Measurements from ENCODE around the gene ACADSB.

Gene ACADSB

DNA sequence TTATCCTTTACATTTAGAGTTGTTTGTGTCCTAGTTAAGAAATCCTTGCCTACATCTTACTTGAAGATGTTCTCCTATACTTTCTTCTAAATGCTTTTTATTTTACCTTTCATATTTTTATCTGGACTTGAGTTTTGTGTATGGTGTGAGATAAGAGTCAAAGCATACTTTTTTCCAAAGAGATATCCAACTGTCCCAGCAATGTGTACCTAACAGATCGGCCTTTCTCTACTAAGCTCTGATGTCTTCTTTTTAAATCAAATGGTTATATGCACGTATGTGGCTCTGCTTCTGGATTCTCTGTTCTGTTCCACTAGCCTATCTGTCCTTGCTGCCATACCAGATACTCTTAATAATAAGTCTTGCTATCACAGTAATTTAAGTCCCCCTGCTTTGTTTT is 7.4 kb upstream of the ACADSB start:
- DNase-seq (ENCODE audit: low read depth in 2 of 2, low spot score in 1 of 2), result no peak

DNA sequence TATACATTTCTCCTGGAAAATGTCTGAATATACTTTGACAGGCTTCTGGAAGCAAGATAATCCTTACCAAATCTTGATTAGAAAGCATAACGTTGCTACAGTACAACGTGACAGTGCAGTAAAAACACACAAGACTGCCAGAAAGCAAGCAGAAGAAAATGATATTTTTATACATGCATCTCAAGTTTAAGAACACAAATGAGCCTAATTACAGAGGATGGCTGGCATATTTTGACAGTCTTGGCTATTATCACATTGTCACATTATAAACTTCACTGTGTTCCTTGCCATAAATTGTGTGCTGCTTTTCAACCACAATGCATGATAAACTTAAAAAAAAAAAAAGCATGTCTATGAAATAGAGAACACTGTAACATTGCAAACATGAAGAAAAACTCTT is 4.5 kb upstream of the ACADSB start:
- DNase-seq (ENCODE audit: low read depth in 2 of 2, low spot score in 1 of 2), result no peak

GRCh38 chr10:123007558-123008354 is 1.1 kb upstream of the ACADSB start:
- DNase-seq (ENCODE audit: low read depth in 2 of 2, low spot score in 1 of 2), result peak; percentile 12 to 18

GRCh38 chr10:123009105-123009820 is 457 bp downstream of the ACADSB start:
- DNase-seq (ENCODE audit: low read depth in 2 of 2, low spot score in 1 of 2), result peak in 1 of 2 donors; percentile 3

DNA sequence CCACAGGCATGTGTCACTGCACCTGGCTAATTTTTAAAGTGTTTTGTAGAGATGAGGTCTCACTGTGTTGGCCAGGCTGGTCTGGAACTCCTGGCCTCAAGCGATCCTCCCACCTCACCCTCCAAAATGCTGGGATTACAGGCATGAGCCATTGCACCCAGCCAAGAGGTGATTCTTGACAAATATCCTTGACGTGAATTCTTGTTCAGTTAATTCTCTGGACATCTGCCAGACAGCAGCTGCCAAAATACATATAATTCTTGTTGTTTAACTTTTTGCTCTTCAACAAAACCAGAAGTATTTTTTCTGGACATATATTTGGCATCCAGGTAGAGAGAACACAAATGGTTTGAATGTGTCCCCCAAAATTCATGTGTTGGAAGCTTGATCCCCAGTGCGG is 3.2 kb downstream of the ACADSB start:
- no peak for DNase-seq (ENCODE audit: low read depth in 2 of 2, low spot score in 1 of 2)

DNA sequence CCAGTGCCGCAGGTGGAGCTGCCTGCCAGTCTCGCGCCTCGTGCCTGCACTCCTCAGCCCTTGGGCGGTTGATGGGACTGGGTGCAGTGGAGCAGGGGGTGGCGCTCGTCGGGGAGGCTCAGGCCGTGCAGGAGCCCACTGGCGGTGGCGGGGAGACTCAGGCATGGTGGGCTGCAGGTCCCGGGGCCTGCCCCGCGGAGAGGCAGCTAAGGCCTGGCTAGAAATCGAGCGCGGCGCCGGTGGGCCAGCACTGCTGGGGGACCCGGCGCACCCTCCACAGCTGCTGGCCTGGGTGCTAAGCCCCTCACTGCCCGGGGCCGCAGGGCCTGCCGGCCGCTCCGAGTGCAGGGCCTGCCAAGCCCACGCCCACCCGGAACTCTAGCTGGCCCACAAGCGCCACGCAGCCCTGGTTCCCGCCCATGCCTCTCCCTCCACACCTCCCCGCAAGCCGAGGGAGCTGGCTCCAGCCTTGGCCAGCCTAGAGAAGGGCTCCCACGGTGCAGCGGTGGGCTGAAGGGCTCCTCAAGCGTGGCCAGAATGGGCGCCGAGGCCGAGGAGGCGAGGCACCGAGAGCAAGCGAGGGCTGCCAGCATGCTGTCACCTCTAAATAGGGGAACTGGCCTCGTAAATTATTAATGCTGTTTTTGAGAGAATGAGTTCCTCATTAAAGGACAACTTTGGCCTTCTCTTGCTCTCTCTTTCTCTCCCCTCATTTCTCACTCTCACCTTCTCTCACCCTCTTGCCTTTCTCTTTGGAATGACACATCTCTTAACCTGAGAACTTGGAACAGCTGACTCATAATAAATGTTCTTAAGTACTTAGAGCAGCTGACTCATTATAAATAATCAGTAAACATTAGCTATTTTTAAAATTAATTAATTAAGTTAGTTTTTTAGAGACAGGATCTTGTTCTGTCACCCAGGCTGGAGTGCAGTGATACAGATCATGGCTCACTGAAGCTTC is 4.9 kb downstream of the ACADSB start:
- DNase-seq (ENCODE audit: low read depth in 2 of 2, low spot score in 1 of 2), result no peak

DNA sequence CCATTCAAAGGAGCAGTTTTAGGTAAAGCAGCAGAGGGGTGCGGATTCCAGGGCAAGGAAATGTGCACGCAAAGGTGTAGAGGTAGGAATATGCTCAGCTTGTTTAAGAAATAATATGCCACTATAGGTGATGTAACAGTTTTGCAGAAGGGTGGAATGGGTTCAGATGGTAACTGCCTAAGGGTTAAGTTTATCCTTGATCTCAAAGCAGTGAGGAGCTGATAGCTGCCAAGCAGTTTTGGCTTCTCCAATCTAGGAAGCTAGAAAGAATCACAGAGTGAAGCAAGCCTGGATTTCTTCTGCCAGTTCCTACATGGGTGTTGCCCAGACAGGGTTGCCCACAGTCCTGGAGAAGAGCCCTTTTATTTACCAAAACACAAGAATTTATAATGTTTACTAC is 6.0 kb downstream of the ACADSB start:
- no peak for DNase-seq (ENCODE audit: low read depth in 2 of 2, low spot score in 1 of 2)

DNA sequence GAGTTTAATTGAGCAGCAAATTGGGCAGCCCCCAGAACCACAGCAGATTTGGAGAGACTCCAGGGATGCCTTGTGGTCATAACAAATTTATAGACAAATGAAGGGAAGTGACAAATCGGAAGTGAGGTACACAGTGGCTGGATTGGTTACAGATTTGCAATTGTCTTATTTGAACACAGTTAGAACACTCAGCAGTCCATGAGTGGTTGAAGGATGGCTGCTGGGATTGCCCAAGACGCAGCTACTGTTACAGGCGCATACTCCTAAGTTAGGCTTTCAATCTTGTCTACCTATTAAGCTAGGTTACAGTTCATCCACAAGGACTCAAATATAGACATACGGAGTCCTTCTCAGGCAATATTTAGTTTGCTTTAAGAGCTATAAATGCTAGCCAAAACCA is 7.4 kb downstream of the ACADSB start:
- DNase-seq (ENCODE audit: low read depth in 2 of 2, low spot score in 1 of 2), result no peak

DNA sequence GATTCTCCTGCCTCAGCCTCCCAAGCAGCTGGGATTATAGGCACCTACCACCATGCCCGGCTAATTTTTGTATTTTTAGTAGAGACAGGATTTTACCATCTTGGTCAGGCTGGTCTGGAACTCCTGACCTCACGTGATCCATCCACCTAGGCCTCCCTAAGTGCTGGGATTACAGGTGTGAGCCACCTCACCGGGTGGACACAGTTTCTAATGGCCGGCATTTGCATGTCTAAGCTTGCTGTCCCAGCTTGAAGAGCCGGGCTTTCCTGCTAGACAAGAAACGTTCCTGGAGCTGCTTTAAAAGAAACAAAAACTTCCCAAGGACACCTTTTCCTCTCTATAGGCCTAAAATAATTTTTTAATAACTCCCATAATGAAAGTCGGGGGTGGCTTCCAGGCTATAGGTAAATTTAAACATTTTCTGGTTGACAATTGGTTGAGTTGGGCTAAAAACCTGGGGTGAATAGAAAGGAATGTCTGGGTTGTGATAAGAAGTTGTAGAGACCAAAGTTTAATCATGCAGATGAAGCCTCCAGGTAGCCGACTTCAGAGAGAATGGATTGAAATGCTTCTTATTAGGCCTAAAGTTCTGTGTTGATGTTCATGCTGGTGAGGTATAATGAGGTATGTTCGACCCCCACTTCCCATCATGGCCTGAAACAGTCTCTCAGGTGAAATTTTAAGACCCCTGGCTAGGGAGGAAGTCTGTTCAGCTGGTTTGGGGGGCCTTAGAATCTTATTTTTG is 8.8 kb downstream of the ACADSB start:
- DNase-seq (ENCODE audit: low read depth in 2 of 2, low spot score in 1 of 2), result no peak

- no peak for DNase-seq (ENCODE audit: low read depth in 2 of 2, low spot score in 1 of 2)
Measured at GRCh38 chr10:123018531-123018930, 9.7 kb downstream of the ACADSB start.

DNA sequence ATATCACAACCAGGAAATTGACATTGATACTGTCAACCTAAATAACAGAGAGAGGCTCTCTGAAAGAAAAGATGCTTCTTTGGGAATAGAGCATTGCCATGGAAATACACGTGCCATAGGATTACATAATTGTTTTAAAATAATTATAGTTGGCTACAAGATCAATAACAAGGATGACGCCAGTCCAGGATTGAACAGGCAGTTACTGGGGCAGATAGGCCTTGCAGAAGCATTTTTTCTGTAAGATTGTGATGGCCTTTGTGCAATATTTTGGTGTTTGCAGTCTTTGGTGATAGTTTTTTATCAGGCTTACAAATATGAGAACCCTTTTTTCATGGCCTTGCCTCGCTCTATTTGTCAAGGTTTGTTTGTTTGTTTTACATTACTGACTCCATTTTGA is 10.5 kb downstream of the ACADSB start:
- no peak for DNase-seq (ENCODE audit: low read depth in 2 of 2, low spot score in 1 of 2)

GRCh38 chr10:123019941-123020703 is 11.3 kb downstream of the ACADSB start:
- DNase-seq (ENCODE audit: low read depth in 2 of 2, low spot score in 1 of 2), result no peak

DNA sequence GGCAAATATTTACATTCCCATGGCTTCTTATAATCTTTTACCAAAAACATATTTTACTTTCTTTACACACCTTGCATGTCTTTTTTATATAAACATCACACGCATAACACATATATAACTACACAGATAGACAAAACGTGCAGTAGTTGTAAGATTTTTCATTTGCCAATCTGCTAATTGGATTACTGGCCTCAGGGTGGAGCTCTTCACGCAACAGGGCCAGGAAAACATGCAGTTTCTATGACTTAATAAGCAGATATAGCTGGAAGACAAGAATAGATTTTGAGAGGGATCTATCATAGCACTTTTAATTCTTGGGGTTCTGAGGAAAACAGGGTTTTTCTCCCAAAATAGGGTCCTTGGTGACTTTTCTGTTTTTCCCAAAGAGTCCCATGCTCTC is 12.7 kb downstream of the ACADSB start:
- no peak for DNase-seq (ENCODE audit: low read depth in 2 of 2, low spot score in 1 of 2)

DNA sequence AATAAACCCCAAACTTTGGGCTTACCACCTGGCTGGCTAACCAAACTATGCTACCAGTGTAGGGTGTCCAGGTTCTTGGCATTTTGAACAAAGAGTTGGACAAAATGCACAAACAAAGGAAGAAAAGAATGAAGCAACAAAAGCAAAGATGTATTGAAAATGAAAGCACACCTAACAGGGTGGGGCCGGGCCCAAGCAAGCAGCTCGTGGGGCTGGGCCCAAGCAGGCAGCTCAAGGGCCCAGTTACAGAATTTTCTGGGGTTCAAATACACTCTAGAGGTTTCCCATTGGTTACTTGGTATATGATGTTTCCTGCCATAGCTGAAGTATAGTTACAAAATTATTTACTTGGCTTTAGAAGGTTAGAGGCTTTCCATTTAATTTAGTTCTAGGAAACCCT is 15.7 kb downstream of the ACADSB start:
- no peak for DNase-seq (ENCODE audit: low read depth in 2 of 2, low spot score in 1 of 2)

DNA sequence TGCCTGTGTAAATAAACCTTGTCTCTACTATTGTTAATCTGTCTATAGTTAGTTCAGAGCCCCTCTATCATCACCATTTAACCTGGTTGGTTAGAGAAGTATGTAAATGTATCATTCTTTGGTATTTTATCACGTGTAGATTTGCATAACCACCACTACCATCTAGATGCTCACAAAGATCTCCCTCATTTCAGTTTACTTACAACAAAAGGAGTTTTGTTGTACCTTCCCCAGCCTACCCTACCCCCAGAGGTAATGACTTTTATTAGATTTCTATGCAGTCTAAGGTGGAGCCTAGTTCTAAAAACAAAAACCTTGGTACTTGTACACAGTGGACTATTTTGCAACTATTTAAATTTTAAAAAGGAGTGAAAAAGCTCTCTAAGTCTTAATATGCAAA is 17.5 kb downstream of the ACADSB start:
- no peak for DNase-seq (ENCODE audit: low read depth in 2 of 2, low spot score in 1 of 2)

DNA sequence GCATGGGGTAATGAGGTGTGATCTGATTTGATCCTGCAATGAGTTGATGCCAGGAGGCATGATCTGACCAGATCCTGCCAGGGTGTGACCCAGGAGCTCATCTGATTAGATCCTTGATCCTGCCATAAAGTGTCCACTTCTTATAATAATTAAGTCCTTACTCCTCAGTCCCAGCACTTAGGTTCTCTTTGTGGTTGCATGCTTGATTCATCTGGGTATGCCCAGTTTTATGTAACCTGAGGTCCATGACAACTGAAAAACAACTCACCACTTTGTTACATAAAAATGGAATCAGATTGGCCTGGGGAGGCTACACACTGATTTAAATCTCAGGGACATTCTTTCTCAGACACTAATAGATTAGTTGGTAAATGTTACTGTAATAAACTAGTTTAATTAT is 19.1 kb downstream of the ACADSB start:
- no peak for DNase-seq (ENCODE audit: low read depth in 2 of 2, low spot score in 1 of 2)

DNA sequence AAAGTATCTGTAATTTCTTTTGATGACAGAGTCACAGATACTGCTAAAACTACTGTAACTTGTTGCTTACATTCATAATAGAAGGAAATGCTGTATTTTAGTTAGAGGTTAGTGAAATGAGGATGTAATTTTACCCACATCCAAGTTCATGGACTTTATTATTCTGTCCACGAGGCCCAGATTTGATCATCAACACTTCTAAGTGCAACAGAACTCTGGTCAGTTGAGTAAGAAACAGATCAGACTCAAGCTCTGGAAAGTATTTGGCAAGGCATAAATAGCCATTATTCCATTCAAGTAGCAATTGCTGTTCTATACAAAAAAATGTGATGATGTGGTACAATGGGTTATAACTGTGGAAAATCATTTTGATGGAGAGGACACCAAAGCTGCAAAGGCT is 22.3 kb downstream of the ACADSB start:
- no peak for DNase-seq (ENCODE audit: low read depth in 2 of 2, low spot score in 1 of 2)

- no peak for DNase-seq (ENCODE audit: low read depth in 2 of 2, low spot score in 1 of 2)
Measured at GRCh38 chr10:123034332-123034731, 25.5 kb downstream of the ACADSB start.

- no peak for DNase-seq (ENCODE audit: low read depth in 2 of 2, low spot score in 1 of 2)
Measured at GRCh38 chr10:123035467-123036086, 26.8 kb downstream of the ACADSB start.

Data from stimulated activated CD8-positive, alpha-beta memory T cell treated with anti-CD3 and anti-CD28 coated beads, Interleukin-4, amount 100 ng/mL, for 4 hours (primary cell).